HG02885 (cell line): Measurements from ENCODE around the gene PCSK7.
"Not testable (repeated sequence)": the region's sequence is repeated elsewhere in the genome, so short reads cannot be mapped to it uniquely, and the experiment has no call there.

Experiments
- ATAC-seq: cut with Tn5 transposase; IDR thresholded peaks from one replicate; pipeline ENCODE4 v1.9.1; 2021; ENCODE audit warnings: mild to moderate bottlenecking; ENCODE audit not compliant: unreplicated experiment, poor library complexity

Gene PCSK7

GRCh38 chr11:117218133-117218915 lies 13.5 kb downstream of the PCSK7 start:
- no peak for ATAC-seq

GRCh38 chr11:117217141-117218084 lies 14.5 kb downstream of the PCSK7 start:
- ATAC-seq = no peak

GRCh38 chr11:117214404-117215110 lies 17.3 kb downstream of the PCSK7 start:
- ATAC-seq = no peak

- no peak for ATAC-seq
Measured at GRCh38 chr11:117212697-117213355, 19.0 kb downstream of the PCSK7 start.

GRCh38 chr11:117210620-117211019 lies 21.3 kb downstream of the PCSK7 start:
- no peak for ATAC-seq

GRCh38 chr11:117209351-117210125 lies 22.3 kb downstream of the PCSK7 start:
- ATAC-seq = not testable (repeated sequence)

- ATAC-seq = not testable (repeated sequence)
Measured at GRCh38 chr11:117208710-117209109, 23.2 kb downstream of the PCSK7 start.

- ATAC-seq = not testable (repeated sequence)
Measured at GRCh38 chr11:117207481-117207880, 24.4 kb downstream of the PCSK7 start.

- not testable (repeated sequence) for ATAC-seq
Measured at GRCh38 chr11:117206859-117207258, 25.0 kb downstream of the PCSK7 start.

GRCh38 chr11:117206111-117206510 lies 25.8 kb downstream of the PCSK7 start:
- not testable (repeated sequence) for ATAC-seq

- no peak for ATAC-seq
Measured at GRCh38 chr11:117205211-117205818, 26.6 kb downstream of the PCSK7 start.

GRCh38 chr11:117204283-117205080 lies 27.4 kb downstream of the PCSK7 start:
- ATAC-seq = no peak

GRCh38 chr11:117203069-117203407 lies 28.8 kb downstream of the PCSK7 start:
- no peak for ATAC-seq

- ATAC-seq = no peak
Measured at GRCh38 chr11:117202386-117203068, 29.3 kb downstream of the PCSK7 start.

GRCh38 chr11:117201658-117202305 lies 30.1 kb downstream of the PCSK7 start:
- no peak for ATAC-seq

- no peak for ATAC-seq
Measured at GRCh38 chr11:117200813-117201657, 30.8 kb downstream of the PCSK7 start.
